ENCODE data around the gene KLK7. TPM values are rescaled to one million over a fixed set of nuclear protein-coding genes. Genes with fewer than 3 reads are reported as not detected.

Gene KLK7
- total and polyA plus RNA-seq, 10 of the 15 experiments (the other 5 are each of a cell fraction or from before 2014, with no cell fraction given), result not detected

DNA sequence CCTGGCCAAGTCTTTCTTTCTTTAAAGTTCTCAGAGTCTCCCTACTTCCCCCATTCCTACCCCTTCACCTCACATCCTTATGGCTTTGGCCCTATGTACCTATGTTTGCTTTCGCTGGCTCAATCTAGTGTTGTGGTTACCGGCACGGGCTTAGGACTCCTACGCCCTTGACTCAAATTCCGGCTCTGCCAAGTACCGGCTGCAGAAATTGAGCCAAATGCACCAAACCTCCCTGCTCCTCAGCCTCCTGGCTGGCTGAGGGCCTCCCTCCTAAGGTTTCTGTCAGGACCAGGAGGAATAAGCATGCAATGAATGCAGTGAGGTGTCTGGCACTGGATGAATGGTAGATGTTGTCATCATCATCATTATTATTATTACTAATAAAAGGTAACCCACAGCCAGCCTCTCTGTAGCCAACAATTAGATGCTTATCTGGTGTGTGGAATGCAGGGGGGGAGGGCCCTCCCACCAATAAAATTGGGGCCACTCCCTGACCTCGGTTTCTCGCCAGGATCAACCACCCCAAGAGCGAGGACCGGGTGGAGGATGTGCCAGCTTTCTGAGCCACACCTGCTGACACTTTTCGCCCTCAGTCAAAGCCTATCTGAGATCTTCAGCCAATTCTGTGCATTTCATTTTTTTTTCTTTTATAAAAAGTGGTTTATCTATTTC lies 51.6 kb downstream of the KLK7 start (continued):
- TF ChIP-seq, protein P1, sequence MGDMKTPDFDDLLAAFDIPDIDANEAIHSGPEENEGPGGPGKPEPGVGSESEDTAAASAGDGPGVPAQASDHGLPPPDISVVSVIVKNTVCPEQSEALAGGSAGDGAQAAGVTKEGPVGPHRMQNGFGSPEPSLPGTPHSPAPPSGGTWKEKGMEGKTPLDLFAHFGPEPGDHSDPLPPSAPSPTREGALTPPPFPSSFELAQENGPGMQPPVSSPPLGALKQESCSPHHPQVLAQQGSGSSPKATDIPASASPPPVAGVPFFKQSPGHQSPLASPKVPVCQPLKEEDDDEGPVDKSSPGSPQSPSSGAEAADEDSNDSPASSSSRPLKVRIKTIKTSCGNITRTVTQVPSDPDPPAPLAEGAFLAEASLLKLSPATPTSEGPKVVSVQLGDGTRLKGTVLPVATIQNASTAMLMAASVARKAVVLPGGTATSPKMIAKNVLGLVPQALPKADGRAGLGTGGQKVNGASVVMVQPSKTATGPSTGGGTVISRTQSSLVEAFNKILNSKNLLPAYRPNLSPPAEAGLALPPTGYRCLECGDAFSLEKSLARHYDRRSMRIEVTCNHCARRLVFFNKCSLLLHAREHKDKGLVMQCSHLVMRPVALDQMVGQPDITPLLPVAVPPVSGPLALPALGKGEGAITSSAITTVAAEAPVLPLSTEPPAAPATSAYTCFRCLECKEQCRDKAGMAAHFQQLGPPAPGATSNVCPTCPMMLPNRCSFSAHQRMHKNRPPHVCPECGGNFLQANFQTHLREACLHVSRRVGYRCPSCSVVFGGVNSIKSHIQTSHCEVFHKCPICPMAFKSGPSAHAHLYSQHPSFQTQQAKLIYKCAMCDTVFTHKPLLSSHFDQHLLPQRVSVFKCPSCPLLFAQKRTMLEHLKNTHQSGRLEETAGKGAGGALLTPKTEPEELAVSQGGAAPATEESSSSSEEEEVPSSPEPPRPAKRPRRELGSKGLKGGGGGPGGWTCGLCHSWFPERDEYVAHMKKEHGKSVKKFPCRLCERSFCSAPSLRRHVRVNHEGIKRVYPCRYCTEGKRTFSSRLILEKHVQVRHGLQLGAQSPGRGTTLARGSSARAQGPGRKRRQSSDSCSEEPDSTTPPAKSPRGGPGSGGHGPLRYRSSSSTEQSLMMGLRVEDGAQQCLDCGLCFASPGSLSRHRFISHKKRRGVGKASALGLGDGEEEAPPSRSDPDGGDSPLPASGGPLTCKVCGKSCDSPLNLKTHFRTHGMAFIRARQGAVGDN (IDR thresholded peaks at IDR 0.05), result no peak
- no peak for TF ChIP-seq BCL11A (IDR thresholded peaks at IDR 0.05; ENCODE audit: low read depth, low read length)
- no peak for TF ChIP-seq IKZF2 (IDR thresholded peaks at IDR 0.05)
- no peak for TF ChIP-seq KDM1A (IDR thresholded peaks at IDR 0.05; ENCODE audit: borderline replicate concordance)
- TF ChIP-seq, protein P2, sequence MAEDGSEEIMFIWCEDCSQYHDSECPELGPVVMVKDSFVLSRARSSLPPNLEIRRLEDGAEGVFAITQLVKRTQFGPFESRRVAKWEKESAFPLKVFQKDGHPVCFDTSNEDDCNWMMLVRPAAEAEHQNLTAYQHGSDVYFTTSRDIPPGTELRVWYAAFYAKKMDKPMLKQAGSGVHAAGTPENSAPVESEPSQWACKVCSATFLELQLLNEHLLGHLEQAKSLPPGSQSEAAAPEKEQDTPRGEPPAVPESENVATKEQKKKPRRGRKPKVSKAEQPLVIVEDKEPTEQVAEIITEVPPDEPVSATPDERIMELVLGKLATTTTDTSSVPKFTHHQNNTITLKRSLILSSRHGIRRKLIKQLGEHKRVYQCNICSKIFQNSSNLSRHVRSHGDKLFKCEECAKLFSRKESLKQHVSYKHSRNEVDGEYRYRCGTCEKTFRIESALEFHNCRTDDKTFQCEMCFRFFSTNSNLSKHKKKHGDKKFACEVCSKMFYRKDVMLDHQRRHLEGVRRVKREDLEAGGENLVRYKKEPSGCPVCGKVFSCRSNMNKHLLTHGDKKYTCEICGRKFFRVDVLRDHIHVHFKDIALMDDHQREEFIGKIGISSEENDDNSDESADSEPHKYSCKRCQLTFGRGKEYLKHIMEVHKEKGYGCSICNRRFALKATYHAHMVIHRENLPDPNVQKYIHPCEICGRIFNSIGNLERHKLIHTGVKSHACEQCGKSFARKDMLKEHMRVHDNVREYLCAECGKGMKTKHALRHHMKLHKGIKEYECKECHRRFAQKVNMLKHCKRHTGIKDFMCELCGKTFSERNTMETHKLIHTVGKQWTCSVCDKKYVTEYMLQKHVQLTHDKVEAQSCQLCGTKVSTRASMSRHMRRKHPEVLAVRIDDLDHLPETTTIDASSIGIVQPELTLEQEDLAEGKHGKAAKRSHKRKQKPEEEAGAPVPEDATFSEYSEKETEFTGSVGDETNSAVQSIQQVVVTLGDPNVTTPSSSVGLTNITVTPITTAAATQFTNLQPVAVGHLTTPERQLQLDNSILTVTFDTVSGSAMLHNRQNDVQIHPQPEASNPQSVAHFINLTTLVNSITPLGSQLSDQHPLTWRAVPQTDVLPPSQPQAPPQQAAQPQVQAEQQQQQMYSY (CRISPR knock-in tag; IDR thresholded peaks at IDR 0.05), result no peak
- no peak for TF ChIP-seq EGR1 (IDR thresholded peaks at IDR 0.05; ENCODE audit: borderline replicate concordance in 1 of 2, low read depth in 2 of 2, low read length in 2 of 2)
- no peak for TF ChIP-seq CBX5 (IDR thresholded peaks at IDR 0.05; ENCODE audit: low read depth)
